ENCODE measurements around the gene MAGIX. TPM values are rescaled to one million over a fixed set of nuclear protein-coding genes. Genes with fewer than 3 reads are reported as not detected.

The MAGIX gene
- 10 to 100 TPM in 1 of 7 donors, 1 to 10 TPM in 6; 1.3 to 22.5 (median 2.0) TPM for total RNA-seq
- polyA plus RNA-seq = under 1 TPM; 0.32 to 0.82 TPM
- long read RNA-seq, donor 1, partial matches to known transcripts = 4 of 8 reads
- long read RNA-seq, donor 1, other reads (novel, unspliced or antisense) = 3 of 8 reads
- long read RNA-seq, donor 2 = 0 reads
- long read RNA-seq, donor 3, partial matches to known transcripts = 1 of 2 reads
- long read RNA-seq, donor 3, other reads (novel, unspliced or antisense) = 1 of 2 reads

DNA sequence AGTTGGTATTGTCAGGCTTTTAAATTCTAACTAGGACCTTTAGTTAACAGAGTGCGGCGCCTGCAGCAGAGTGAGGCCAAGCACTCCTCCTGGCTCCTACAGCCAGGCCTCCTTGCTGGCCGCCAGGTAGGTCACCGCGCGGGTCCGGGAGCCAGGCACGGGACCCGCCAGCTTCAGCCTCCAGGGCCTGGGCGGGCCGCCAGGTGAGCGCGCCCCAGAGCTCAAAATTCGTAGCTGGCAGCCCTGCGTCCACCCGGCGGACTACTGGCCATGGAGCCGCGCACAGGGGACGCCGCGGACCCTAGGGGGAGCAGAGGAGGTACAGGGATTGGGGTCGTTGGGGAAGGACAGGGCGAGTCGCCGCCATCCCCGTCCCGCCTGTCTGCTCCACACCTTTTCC lies at the start of gene MAGIX:
MAGIX (plus strand) TSS at position 139 of the 400 bp plus-strand sequence; CDS start at position 271, 132 bp downstream.
- TF ChIP-seq POLR2A (IDR thresholded peaks at IDR 0.05) = no peak
- TF ChIP-seq EP300 (IDR thresholded peaks at IDR 0.05) = no peak
- TF ChIP-seq, protein P1, sequence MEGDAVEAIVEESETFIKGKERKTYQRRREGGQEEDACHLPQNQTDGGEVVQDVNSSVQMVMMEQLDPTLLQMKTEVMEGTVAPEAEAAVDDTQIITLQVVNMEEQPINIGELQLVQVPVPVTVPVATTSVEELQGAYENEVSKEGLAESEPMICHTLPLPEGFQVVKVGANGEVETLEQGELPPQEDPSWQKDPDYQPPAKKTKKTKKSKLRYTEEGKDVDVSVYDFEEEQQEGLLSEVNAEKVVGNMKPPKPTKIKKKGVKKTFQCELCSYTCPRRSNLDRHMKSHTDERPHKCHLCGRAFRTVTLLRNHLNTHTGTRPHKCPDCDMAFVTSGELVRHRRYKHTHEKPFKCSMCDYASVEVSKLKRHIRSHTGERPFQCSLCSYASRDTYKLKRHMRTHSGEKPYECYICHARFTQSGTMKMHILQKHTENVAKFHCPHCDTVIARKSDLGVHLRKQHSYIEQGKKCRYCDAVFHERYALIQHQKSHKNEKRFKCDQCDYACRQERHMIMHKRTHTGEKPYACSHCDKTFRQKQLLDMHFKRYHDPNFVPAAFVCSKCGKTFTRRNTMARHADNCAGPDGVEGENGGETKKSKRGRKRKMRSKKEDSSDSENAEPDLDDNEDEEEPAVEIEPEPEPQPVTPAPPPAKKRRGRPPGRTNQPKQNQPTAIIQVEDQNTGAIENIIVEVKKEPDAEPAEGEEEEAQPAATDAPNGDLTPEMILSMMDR (IDR thresholded peaks at IDR 0.05) = no peak
- no peaks in the 10 kb centered on the region for H3K27me3 ChIP-seq
- 66 to 76% (median 72%) methylated on average over 26 to 28 of the region's 28 CpGs for WGBS, 3 donors
- H3K27ac ChIP-seq = peak within 1 kb of the TSS; percentile 66 to 88
- H3K4me3 ChIP-seq = peak within 1 kb of the TSS; percentile 40
- no peaks in the 10 kb centered on the region for H3K4me1 ChIP-seq (ENCODE audit: insufficient read depth)
- intact Hi-C loops (cut with DNase I) = no loop called here
- no peaks in the 10 kb centered on the region for H3K36me3 ChIP-seq
- no peaks in the 10 kb centered on the region for H3K9me3 ChIP-seq
- peak in 2 of 5 donors; percentile 44 to 50 for DNase-seq

DNA sequence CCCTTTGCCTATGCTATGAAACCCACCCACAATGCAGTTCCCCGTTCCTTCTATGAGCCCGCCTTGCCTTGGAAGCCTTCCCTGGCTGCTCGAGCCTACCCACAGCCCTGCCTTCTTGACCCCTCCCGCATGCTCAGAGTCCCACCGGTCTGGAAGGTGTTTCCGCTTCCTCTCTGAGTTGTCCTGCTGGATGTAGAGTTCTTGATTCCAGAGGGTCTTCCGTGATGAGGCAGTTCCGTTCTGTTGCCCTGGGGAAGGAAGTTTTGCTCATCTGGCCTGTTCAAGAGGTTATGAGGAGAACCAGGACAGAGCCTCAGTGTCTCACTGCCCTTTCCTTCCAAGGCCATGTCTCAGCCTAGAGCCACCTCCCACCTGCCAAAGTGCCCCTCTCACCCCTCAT lies 46.5 kb upstream of the MAGIX start:
- no peak overlapping the region for H3K27ac ChIP-seq
- H3K36me3 ChIP-seq = no peaks in the 10 kb centered on the region
- TF ChIP-seq, protein P1 (IDR thresholded peaks at IDR 0.05) = no peak
- TF ChIP-seq EP300 (IDR thresholded peaks at IDR 0.05) = no peak
- WGBS, 3 donors = 71 to 84% (median 78%) methylated on average over 8 of the region's 8 CpGs
- H3K4me1 ChIP-seq (ENCODE audit: insufficient read depth) = no peaks in the 10 kb centered on the region
- no peaks in the 10 kb centered on the region for H3K9me3 ChIP-seq
- DNase-seq = no peak
- no peak overlapping the region for H3K4me3 ChIP-seq
- intact Hi-C loops (cut with DNase I) = no loop called here
- no peaks in the 10 kb centered on the region for H3K27me3 ChIP-seq

DNA sequence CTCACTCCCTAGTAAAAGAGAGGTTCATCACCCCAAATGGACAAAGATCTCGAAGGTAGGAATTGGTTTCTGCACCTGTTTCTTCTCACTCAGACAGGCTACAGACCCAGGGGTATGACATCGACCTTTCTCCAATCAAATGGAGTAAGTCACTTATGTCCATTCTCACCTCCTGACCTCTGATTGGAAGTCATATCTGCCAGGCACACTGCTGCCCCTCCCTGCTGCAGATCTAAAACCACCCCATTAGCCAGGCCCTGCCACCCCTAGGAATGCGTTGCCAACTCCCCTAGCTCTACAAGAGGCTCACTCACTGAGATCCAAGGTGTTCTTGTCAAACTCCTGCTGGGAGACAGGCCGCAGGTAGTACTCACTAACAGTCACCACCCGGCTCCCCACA lies 45.8 kb upstream of the MAGIX start:
- no peaks in the 10 kb centered on the region for H3K27me3 ChIP-seq
- H3K4me3 ChIP-seq = no peak overlapping the region
- DNase-seq = no peak
- H3K9me3 ChIP-seq = no peaks in the 10 kb centered on the region
- no peak overlapping the region for H3K27ac ChIP-seq
- TF ChIP-seq POLR2A (IDR thresholded peaks at IDR 0.05) = no peak
- intact Hi-C loops (cut with DNase I) = no loop called here
- H3K36me3 ChIP-seq = no peaks in the 10 kb centered on the region
- WGBS, 3 donors = 68 to 80% (median 76%) methylated on average over 5 of the region's 5 CpGs
- no peaks in the 10 kb centered on the region for H3K4me1 ChIP-seq (ENCODE audit: insufficient read depth)

- no peaks in the 10 kb centered on the region for H3K36me3 ChIP-seq
These were observed 45.0 kb upstream of the MAGIX start for GRCh38 chrX:49117581-49117980.

DNA sequence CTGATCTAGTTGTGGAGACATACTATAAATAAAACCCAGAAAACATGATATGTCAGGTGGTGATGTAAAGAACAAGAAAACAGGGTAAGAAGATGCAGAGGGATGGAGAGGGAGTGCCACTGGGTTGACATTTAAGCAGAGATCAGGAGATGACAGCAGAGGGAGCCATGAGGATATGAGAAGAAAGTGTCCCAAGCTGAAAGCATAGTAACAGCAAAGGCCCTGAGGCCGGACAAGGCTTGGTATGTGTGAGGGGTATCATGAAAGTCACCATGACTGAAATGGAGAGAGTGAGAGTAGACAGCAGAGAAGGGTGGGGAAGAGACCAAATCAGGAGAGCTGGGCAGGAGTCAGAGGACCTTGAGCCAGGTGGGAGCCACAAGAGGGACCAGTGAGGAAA lies 42.5 kb upstream of the MAGIX start:
- DNase-seq = no peak
- Histone ChIP-seq H3K27ac (no peak overlapping the region), H3K27me3 (no peaks in the 10 kb centered on the region), H3K9me3 (no peaks in the 10 kb centered on the region), H3K4me3 (no peak overlapping the region), H3K36me3 (no peaks in the 10 kb centered on the region), H3K4me1 (ENCODE audit: insufficient read depth) (no peaks in the 10 kb centered on the region)
- 65 to 81% (median 73%) methylated on average over 1 of the region's 1 CpG for WGBS, 3 donors
- TF ChIP-seq EP300 (IDR thresholded peaks at IDR 0.05) (no peak), POLR2A (IDR thresholded peaks at IDR 0.05) (no peak)
- TF ChIP-seq, protein P1 (IDR thresholded peaks at IDR 0.05) = no peak
- intact Hi-C loops (cut with DNase I) = no loop called here

More at GRCh38 chrX:49117581-49117980, 45.0 kb upstream of the MAGIX start:
- 57 to 68% (median 64%) methylated on average over 6 of the region's 6 CpGs for whole genome bisulfite sequencing, 3 donors
- H3K27ac ChIP-seq = no peak overlapping the region
- TF ChIP-seq POLR2A (IDR thresholded peaks at IDR 0.05) (no peak), EP300 (IDR thresholded peaks at IDR 0.05) (no peak)
- TF ChIP-seq, protein P1 (IDR thresholded peaks at IDR 0.05) = no peak
- no peaks in the 10 kb centered on the region for H3K4me1 ChIP-seq (ENCODE audit: insufficient read depth)
- DNase-seq = no peak
- intact Hi-C loops (cut with DNase I) = no loop called here
- H3K27me3 ChIP-seq = no peaks in the 10 kb centered on the region
- H3K9me3 ChIP-seq = no peaks in the 10 kb centered on the region
- H3K4me3 ChIP-seq = no peak overlapping the region
